Measurements from ENCODE around the gene PTPRJ.
"Not testable (repeated sequence)": the region's sequence is repeated elsewhere in the genome, so short reads cannot be mapped to it uniquely, and the experiment has no call there.

PTPRJ gene

GRCh38 chr11:48123934-48124755 is 143.8 kb downstream of the PTPRJ start:
- no peak for DNase-seq

- no peak for DNase-seq
Measured at GRCh38 chr11:48124880-48125279, 144.5 kb downstream of the PTPRJ start.

- DNase-seq, result no peak
Measured at GRCh38 chr11:48125866-48126265, 145.5 kb downstream of the PTPRJ start.

GRCh38 chr11:48127521-48128183 is 147.3 kb downstream of the PTPRJ start:
- DNase-seq, result no peak

GRCh38 chr11:48129697-48130395 is 149.5 kb downstream of the PTPRJ start:
- DNase-seq, result no peak

GRCh38 chr11:48134221-48134922 is 154.0 kb downstream of the PTPRJ start:
- no peak for DNase-seq

GRCh38 chr11:48138222-48138621 is 157.9 kb downstream of the PTPRJ start:
- DNase-seq, result no peak

GRCh38 chr11:48139896-48140295 is 159.5 kb downstream of the PTPRJ start:
- not testable (repeated sequence) for DNase-seq

GRCh38 chr11:48141475-48142122 is 161.2 kb downstream of the PTPRJ start:
- no peak for DNase-seq

GRCh38 chr11:48142889-48143288 is 162.5 kb downstream of the PTPRJ start:
- DNase-seq, result no peak

- no peak for DNase-seq
Measured at GRCh38 chr11:48148749-48149148, 168.4 kb downstream of the PTPRJ start.

- peak; percentile 6 for DNase-seq
Measured at GRCh38 chr11:48150213-48150612, 169.9 kb downstream of the PTPRJ start.

- DNase-seq, result no peak
Measured at GRCh38 chr11:48154151-48154550, 173.8 kb downstream of the PTPRJ start.

- DNase-seq, result no peak
Measured at GRCh38 chr11:48161951-48162884, 181.9 kb downstream of the PTPRJ start.

- no peak for DNase-seq
Measured at GRCh38 chr11:48162885-48163268, 182.5 kb downstream of the PTPRJ start.

- no peak for DNase-seq
Measured at GRCh38 chr11:48163360-48164100, 183.2 kb downstream of the PTPRJ start.

- DNase-seq, result no peak
Measured at GRCh38 chr11:48164836-48165235, 184.5 kb downstream of the PTPRJ start.

GRCh38 chr11:48165426-48165825 is 185.1 kb downstream of the PTPRJ start:
- DNase-seq, result no peak

GRCh38 chr11:48167380-48167779 is 187.0 kb downstream of the PTPRJ start:
- DNase-seq, result no peak

- DNase-seq, result no peak
Measured at GRCh38 chr11:48168815-48169214, 188.5 kb downstream of the PTPRJ start.

- DNase-seq, result no peak
Measured at GRCh38 chr11:48169259-48169658, 188.9 kb downstream of the PTPRJ start.

Measured in DMS79 treated with DMSO at 0.1 percent for 48 hours (cell line).